H1 (cell line): ENCODE data around the gene RAB1B. TPM values are rescaled to one million over a fixed set of nuclear protein-coding genes. Genes with fewer than 3 reads are reported as not detected.
A peak's percentile ranks its signal among the peaks of the same experiment; 100 is the strongest.

ENCODE experiments used
- CTCF ChIA-PET: fragments of 300-600 bp; sonication (Branson Sonifier 250); formaldehyde crosslinking; loops from one replicate; lab custom pipeline; 2021; ENCODE audit not compliant: partially characterized antibody; lab: Charles Lee
- POLR2A ChIA-PET: fragments of 300-600 bp; sonication (Branson Sonifier 250); formaldehyde crosslinking; loops from one replicate; lab custom pipeline; 2021; ENCODE audit warnings: inconsistent platforms; ENCODE audit not compliant: partially characterized antibody; lab: Charles Lee
- DNase-seq, 2 experiments: peaks; one replicate each; pipeline versions ENCODE4 v3.0.0 to v3.0.0-alpha.2; 2010 to 2022; ENCODE audit warnings: low spot score in 2 of 2, low read depth in 1 of 2, mixed read lengths in 1 of 2
- FAIRE-seq: peaks from 2 replicates; lab custom pipeline; 2011; peaks lifted over from hg19 to GRCh38; lab: Jason Lieb, UNC
- H2AFZ ChIP-seq: 2 replicates; pipeline ENCODE4 v1.8.1; 2012; ENCODE audit warnings: low read length, inconsistent platforms
- H2AK5ac ChIP-seq: 2 replicates; pipeline ENCODE4 v1.6.1; 2013; ENCODE audit warnings: low read depth, low read length
- H2BK120ac ChIP-seq: replicated peaks from 2 replicates; pipeline ENCODE3; 2013; ENCODE audit warnings: low read depth, low read length, inconsistent platforms
- H2BK12ac ChIP-seq: 2 replicates; pipeline ENCODE4 v1.6.1; 2013; ENCODE audit warnings: low read depth, low read length
- H2BK15ac ChIP-seq: 2 replicates; pipeline ENCODE4 v1.6.1; 2013; ENCODE audit warnings: low read length
- H2BK20ac ChIP-seq: 2 replicates; pipeline ENCODE4 v1.6.1; 2013; ENCODE audit warnings: low read length
- H2BK5ac ChIP-seq: 2 replicates; pipeline ENCODE4 v1.6.1; 2013; ENCODE audit warnings: low read depth, low read length
- H3K14ac ChIP-seq: 2 replicates; pipeline ENCODE4 v1.6.1; 2013; ENCODE audit warnings: inconsistent platforms; ENCODE audit not compliant: insufficient read length
- H3K18ac ChIP-seq: 2 replicates; pipeline ENCODE4 v1.6.1; 2013; ENCODE audit warnings: low read length; ENCODE audit errors: extremely low read depth
- H3K23ac ChIP-seq: 2 replicates; pipeline ENCODE4 v1.6.1; 2013; ENCODE audit warnings: inconsistent platforms; ENCODE audit not compliant: insufficient read length
- H3K23me2 ChIP-seq: 2 replicates; pipeline ENCODE4 v1.6.1; 2013; ENCODE audit warnings: low read depth, low read length
- H3K27ac ChIP-seq: 2 replicates; pipeline ENCODE4 v1.6.1; 2011; ENCODE audit warnings: low read depth, low read length, inconsistent platforms
- H3K27me3 ChIP-seq, 4 experiments: replicated peaks in 1 of 4; 1 replicate in 1 of 4; 2 replicates in 3 of 4; pipeline versions ENCODE4 v1.6.1 to v1.8.1; 2011 to 2013; ENCODE audit warnings: low read length in 3 of 4, mild to moderate bottlenecking in 3 of 4, inconsistent platforms in 2 of 4, mixed read lengths in 2 of 4, moderate library complexity in 1 of 4; ENCODE audit not compliant: control insufficient read depth in 3 of 4, insufficient read depth in 3 of 4; ENCODE audit errors: extremely low read depth in 1 of 4
- H3K36me3 ChIP-seq, 4 experiments: 2 replicates each; pipeline versions ENCODE4 v1.6.1 to v1.8.1; 2011 to 2013; ENCODE audit warnings: mild to moderate bottlenecking in 4 of 4, low read length in 3 of 4, moderate library complexity in 2 of 4, control low read depth in 1 of 4, inconsistent platforms in 1 of 4; ENCODE audit not compliant: insufficient read depth in 4 of 4, control insufficient read depth in 2 of 4
- H3K4ac ChIP-seq: replicated peaks from 2 replicates; pipeline ENCODE3; 2013; ENCODE audit warnings: low read length, low read depth, mixed read lengths, inconsistent platforms; ENCODE audit not compliant: insufficient read length
- H3K4me1 ChIP-seq, 4 experiments: replicated peaks in 1 of 4; 1 replicate in 1 of 4; 2 replicates in 3 of 4; pipeline versions ENCODE4 v1.6.1 to v1.8.1; 2011 to 2013; ENCODE audit warnings: low read length in 3 of 4, inconsistent platforms in 2 of 4, mixed read lengths in 1 of 4; ENCODE audit not compliant: insufficient read depth in 4 of 4, control insufficient read depth in 3 of 4
- H3K4me2 ChIP-seq, 2 experiments: 2 replicates each; pipeline versions ENCODE4 v1.6.1 to v1.8.1; 2011 to 2013; ENCODE audit warnings: low read depth in 2 of 2, low read length in 2 of 2, control low read depth in 1 of 2, inconsistent platforms in 1 of 2, mild to moderate bottlenecking in 1 of 2; ENCODE audit not compliant: insufficient read depth in 1 of 2
- H3K4me3 ChIP-seq, 4 experiments: fragments of 200-600, 300-600 bp in 1 of 4; sonication (generic), shearing (Covaris generic), sonication (Bioruptor Twin) in 1 of 4; 2 replicates each; pipeline versions ENCODE4 v1.5.1 to v1.8.1; 2011 to 2016; ENCODE audit warnings: low read length in 4 of 4, low read depth in 3 of 4, control low read depth in 2 of 4, inconsistent platforms in 2 of 4, mild to moderate bottlenecking in 2 of 4, mixed read lengths in 1 of 4, moderate library complexity in 1 of 4; ENCODE audit not compliant: insufficient read depth in 2 of 4; ENCODE audit errors: extremely low read depth in 1 of 4
- H3K56ac ChIP-seq: replicated peaks from 2 replicates; pipeline ENCODE3; 2013; ENCODE audit warnings: low read depth, mild to moderate bottlenecking, mixed read lengths, low read length, inconsistent platforms; ENCODE audit not compliant: insufficient read length
- H3K79me1 ChIP-seq: 2 replicates; pipeline ENCODE4 v1.6.1; 2013; ENCODE audit warnings: low read depth, low read length, control low read depth
- H3K79me2 ChIP-seq, 2 experiments: 2 replicates each; pipeline versions ENCODE4 v1.6.1 to v1.8.1; 2012 to 2013; ENCODE audit warnings: low read length in 2 of 2, mild to moderate bottlenecking in 2 of 2, inconsistent platforms in 1 of 2; ENCODE audit not compliant: insufficient read depth in 2 of 2, control insufficient read depth in 1 of 2
- H3K9ac ChIP-seq, 4 experiments: replicated peaks in 1 of 4; 1 replicate in 1 of 4; 2 replicates in 3 of 4; pipeline versions ENCODE4 v1.6.1 to v1.8.1; 2011 to 2013; ENCODE audit warnings: low read depth in 3 of 4, low read length in 3 of 4, control low read depth in 2 of 4, mild to moderate bottlenecking in 2 of 4, moderate library complexity in 2 of 4, inconsistent platforms in 1 of 4; ENCODE audit errors: extremely low read depth in 1 of 4
- H3K9me3 ChIP-seq, 2 experiments: 2 replicates each; pipeline versions ENCODE4 v1.6.1 to v1.8.1; 2012 to 2013; ENCODE audit warnings: mild to moderate bottlenecking in 2 of 2, moderate library complexity in 2 of 2, control low read depth in 1 of 2, inconsistent platforms in 1 of 2, low read depth in 1 of 2, low read length in 1 of 2, mixed read lengths in 1 of 2; ENCODE audit not compliant: insufficient read depth in 2 of 2
- H4K20me1 ChIP-seq, 2 experiments: replicated peaks in 1 of 2; 2 replicates each; pipeline versions ENCODE3 to v1.8.1; 2011 to 2013; ENCODE audit warnings: inconsistent platforms in 2 of 2, low read length in 2 of 2, mild to moderate bottlenecking in 1 of 2; ENCODE audit not compliant: insufficient read depth in 2 of 2, control insufficient read depth in 1 of 2
- H4K5ac ChIP-seq: 2 replicates; pipeline ENCODE4 v1.6.1; 2013; ENCODE audit warnings: low read length, low read depth, mixed read lengths, inconsistent platforms; ENCODE audit not compliant: insufficient read length
- H4K8ac ChIP-seq: 2 replicates; pipeline ENCODE4 v1.8.0; 2013; ENCODE audit warnings: mild to moderate bottlenecking, moderate library complexity, low read length, inconsistent platforms; ENCODE audit not compliant: insufficient read depth; ENCODE audit errors: extremely low read depth
- H4K91ac ChIP-seq: replicated peaks from 2 replicates; pipeline ENCODE3; 2013; ENCODE audit warnings: low read length, mixed read lengths, inconsistent platforms; ENCODE audit not compliant: insufficient read length
- EP300 ChIP-seq, 2 experiments: IDR thresholded peaks; 1 replicate in 1 of 2; 2 replicates in 1 of 2; pipeline ENCODE4 v1.6.1; 2011 to 2012; ENCODE audit warnings: low read depth in 2 of 2, low read length in 2 of 2, mild to moderate bottlenecking in 2 of 2, borderline replicate concordance in 1 of 2, inconsistent platforms in 1 of 2, moderate library complexity in 1 of 2
- WGBS, 2 experiments: shearing (Covaris generic) in 1 of 2; methylation state at CpG; one replicate each; pipeline versions ENCODE4 v1.1.6 to v1.1.7; 2013 to 2015; ENCODE audit warnings: low lambda C conversion rate in 2 of 2, mixed read lengths in 2 of 2, inconsistent platforms in 1 of 2, low coverage in 1 of 2, missing lambda C conversion rate in 1 of 2; ENCODE audit not compliant: insufficient replicate concordance in 2 of 2, insufficient coverage in 1 of 2, insufficient read length in 1 of 2; ENCODE audit errors: extremely low coverage in 1 of 2, missing lambda C conversion rate in 1 of 2; 5-methylcytosine and 5-hydroxymethylcytosine counted together
- polyA plus RNA-seq, 7 experiments: library from polyadenylated mRNA; depleted of rRNA in 3 of 7; stranded (reverse) in 5 of 7; unstranded in 2 of 7; fragments of >200 nt in 5 of 7; fragments of 200-250 nt in 2 of 7; gene quantifications; 1 replicate in 5 of 7; 2 replicates in 1 of 7; 4 replicates in 1 of 7; pipeline versions ENCODE4 v1.2.1 to v1.2.3, GENCODE V29; 2011 to 2013; ENCODE audit warnings: missing spikeins in 2 of 7, mixed read lengths in 2 of 7
- total RNA-seq: library from RNA; stranded (reverse); fragmentation: NEBNext Ultra II Directional; extraction: Animal tissue kit (Norgen Biotek cat#: 25700); gene quantifications from 2 replicates; pipeline ENCODE4 v1.2.1, GENCODE V29; 2021

The RAB1B gene
- total and polyA plus RNA-seq, 2 of the 8 experiments (the other 6 are each of a cell fraction or from before 2014, with no cell fraction given), result 100 to 217 TPM

- no peaks in the 10 kb centered on the region for H4K20me1 ChIP-seq
- no peaks in the 10 kb centered on the region for H3K79me2 ChIP-seq
- no peak overlapping the region for H4K91ac ChIP-seq
- H3K18ac ChIP-seq, result no peak overlapping the region
- FAIRE-seq (no peak), DNase-seq (no peak)
- H4K5ac ChIP-seq, result no peak overlapping the region
- H2BK12ac ChIP-seq, result peak overlapping the region; percentile 90; the same call in 1 of the 2 replicates
- no peak overlapping the region for H3K9ac ChIP-seq
- peak overlapping the region; percentile 93; the same call in 1 of the 2 replicates for H2BK20ac ChIP-seq
- no peak overlapping the region for H3K14ac ChIP-seq
- no peak overlapping the region for H3K27ac ChIP-seq
- ChIA-PET POLR2A (interaction anchor here (1.1 to 3.5 kb wide), 4 partner anchors 14 to 33 kb away, joined by 4 to 19 read pairs (median 4); no protein-coding TSS in a partner anchor), CTCF (interaction anchor here (0.6 to 11.7 kb wide), 11 partner anchors 10 to 104 kb away, joined by 3 to 242 read pairs (median 4); partner anchors contain the start of gene RIN1)
- no peak overlapping the region for H2BK120ac ChIP-seq
- H2AFZ ChIP-seq, result no peak overlapping the region
- H3K56ac ChIP-seq, result no peak overlapping the region
- peaks cover 8% of the 10 kb centered on the region for H3K23me2 ChIP-seq
- H2AK5ac ChIP-seq, result 0 out of 2 replicates have a peak overlapping the region, but pooled peaks have one; percentile 90
- no peak overlapping the region for H3K4me2 ChIP-seq
- no peak overlapping the region for H3K4me3 ChIP-seq
- H3K27me3 ChIP-seq, result peaks cover 0 to 3% (median 0%) of the 10 kb centered on the region in 4 experiments; a peak in 2 of 7 replicates
- peaks cover 12 to 33% (median 22%) of the 10 kb centered on the region in 4 experiments for H3K4me1 ChIP-seq
- H3K36me3 ChIP-seq, result no peaks in the 10 kb centered on the region
- no peak overlapping the region for H3K23ac ChIP-seq
- H3K4ac ChIP-seq, result no peak overlapping the region
- H2BK5ac ChIP-seq, result peak overlapping the region; percentile 60
- no peaks in the 10 kb centered on the region for H3K9me3 ChIP-seq
- no peaks in the 10 kb centered on the region for H3K79me1 ChIP-seq
- 91% methylated on average over 12 of the region's 14 CpGs; no CpG with 5 or more reads in 1 of the 2 experiments for WGBS, 2 experiments
- no peak overlapping the region; the same call in 1 of the 2 replicates for H4K8ac ChIP-seq
- H2BK15ac ChIP-seq, result no peak overlapping the region; the same call in 1 of the 2 replicates
- no peak for TF ChIP-seq EP300 (IDR thresholded peaks at IDR 0.05; ENCODE audit: borderline replicate concordance in 1 of 2, low read depth in 2 of 2, low read length in 2 of 2)
These were observed 47.1 kb downstream of the RAB1B start for GRCh38 chr11:66315498-66315885.
